HCT116 (cell line): ENCODE data around the gene CLDN1. TPM values are rescaled to one million over a fixed set of nuclear protein-coding genes. Genes with fewer than 3 reads are reported as not detected.

Source experiments
- ATAC-seq: fragments of 200-7000 bp; cut with Tn5 transposase; 2 replicates; pipeline ENCODE4 v1.9.1; 2020; ENCODE audit warnings: mild to moderate bottlenecking, moderate library complexity
- BruUV-seq: library from RNA; stranded (reverse); fragments of 400-500 nt; replicated peaks from 2 replicates; lab custom pipeline; 2021; lab: Mats Ljungman, UMichigan
- CTCF ChIA-PET: fragments of 300-600 bp; sonication (Branson Sonifier 250); formaldehyde crosslinking; loops from one replicate; lab custom pipeline; 2021; ENCODE audit warnings: antibody characterized with exemption; lab: Charles Lee
- POLR2A ChIA-PET: fragments of 300-600, 350-600 bp; sonication (Branson Sonifier 250); formaldehyde crosslinking; loops from one replicate; lab custom pipeline; 2021; ENCODE audit warnings: antibody characterized with exemption; lab: Charles Lee
- RAD21 ChIA-PET, 2 experiments: fragments of 300-600 bp; sonication (Branson Sonifier 250); formaldehyde crosslinking; loops; one replicate each; lab custom pipeline; 2023; ENCODE audit warnings: low total read pairs in 2 of 2; ENCODE audit not compliant: uncharacterized antibody in 2 of 2, unreplicated experiment in 2 of 2, low non-redundant PET in 1 of 2; lab: Charles Lee
- DNase-seq: peaks from one replicate; pipeline ENCODE4 v3.0.0-alpha.2; 2010; ENCODE audit warnings: low read depth, low spot score
- H2AFZ ChIP-seq: fragments of 200-600 bp; shearing (Covaris generic), sonication (generic); 2 replicates; pipeline ENCODE4 v1.6.1; 2017; ENCODE audit warnings: low read depth, mixed run types, mixed read lengths, antibody characterized with exemption, low read length; ENCODE audit not compliant: poor library complexity, severe bottlenecking
- H3K27ac ChIP-seq: 2 replicates; pipeline ENCODE4 v1.5.1; 2012; ENCODE audit warnings: low read depth, low read length
- H3K27me3 ChIP-seq: fragments of 200-600 bp; sonication (generic); 2 replicates; pipeline ENCODE4 v1.6.1; 2016; ENCODE audit warnings: mixed run types, low read length, mixed read lengths; ENCODE audit not compliant: insufficient read depth
- H3K36me3 ChIP-seq, 2 experiments: fragments of 200-500 bp in 1 of 2; fragments of 200-600 bp in 1 of 2; sonication (Bioruptor generic) in 1 of 2; sonication (generic) in 1 of 2; 2 replicates each; pipeline versions ENCODE4 v1.5.1 to v1.6.1; 2014 to 2016; ENCODE audit warnings: low read length in 2 of 2, inconsistent platforms in 1 of 2, mixed read lengths in 1 of 2, mixed run types in 1 of 2; ENCODE audit not compliant: insufficient read depth in 2 of 2, control insufficient read depth in 1 of 2
- H3K4me1 ChIP-seq, 2 experiments: fragments of 200-600 bp in 1 of 2; sonication (generic) in 1 of 2; 2 replicates each; pipeline versions ENCODE4 v1.5.1 to v1.6.1; 2012 to 2017; ENCODE audit warnings: low read length in 2 of 2, inconsistent platforms in 1 of 2, mild to moderate bottlenecking in 1 of 2, mixed read lengths in 1 of 2, mixed run types in 1 of 2, moderate library complexity in 1 of 2; ENCODE audit not compliant: insufficient read depth in 2 of 2, control insufficient read depth in 1 of 2
- H3K4me2 ChIP-seq: fragments of 200-600 bp; sonication (generic); 2 replicates; pipeline ENCODE4 v1.6.1; 2017; ENCODE audit warnings: mixed run types, low read length, mixed read lengths
- H3K4me3 ChIP-seq, 2 experiments: fragments of 200-600 bp in 1 of 2; sonication (generic) in 1 of 2; replicated peaks in 1 of 2; 2 replicates each; pipeline ENCODE4 v1.5.1; 2011 to 2016; ENCODE audit warnings: low read length in 2 of 2, control low read depth in 1 of 2, low read depth in 1 of 2, mild to moderate bottlenecking in 1 of 2, mixed read lengths in 1 of 2, mixed run types in 1 of 2
- H3K79me2 ChIP-seq: fragments of 200-600 bp; sonication (generic); 2 replicates; pipeline ENCODE4 v1.6.1; 2017; ENCODE audit warnings: mild to moderate bottlenecking, mixed run types, low read length, moderate library complexity, mixed read lengths; ENCODE audit not compliant: insufficient read depth
- H3K9ac ChIP-seq: fragments of 200-600 bp; sonication (generic); 2 replicates; pipeline ENCODE4 v1.6.1; 2016; ENCODE audit warnings: low read length, mixed read lengths
- H3K9me2 ChIP-seq: fragments of 200-600 bp; sonication (generic), shearing (Covaris generic); 2 replicates; pipeline ENCODE4 v1.6.1; 2017; ENCODE audit warnings: mixed run types, mild to moderate bottlenecking, moderate library complexity; ENCODE audit not compliant: insufficient read depth
- H3K9me3 ChIP-seq, 2 experiments: fragments of 200-500 bp in 1 of 2; fragments of 200-600 bp in 1 of 2; sonication (Bioruptor generic) in 1 of 2; sonication (generic) in 1 of 2; 2 replicates each; pipeline ENCODE4 v1.6.1; 2014 to 2017; ENCODE audit warnings: low read length in 2 of 2, mixed read lengths in 2 of 2, inconsistent platforms in 1 of 2, low read depth in 1 of 2, mild to moderate bottlenecking in 1 of 2, mixed run types in 1 of 2, moderate library complexity in 1 of 2; ENCODE audit not compliant: control insufficient read depth in 1 of 2, insufficient read depth in 1 of 2
- H4K20me1 ChIP-seq: fragments of 200-600 bp; sonication (generic), shearing (Covaris generic); 2 replicates; pipeline ENCODE4 v1.6.1; 2017; ENCODE audit warnings: mixed run types, mild to moderate bottlenecking, moderate library complexity; ENCODE audit not compliant: insufficient read depth
- EGR1 ChIP-seq: IDR thresholded peaks from 2 replicates; pipeline ENCODE4 v1.6.1; 2012; ENCODE audit warnings: low read depth
- ELF1 ChIP-seq: IDR thresholded peaks from 2 replicates; pipeline ENCODE4 v1.6.1; 2012; ENCODE audit warnings: low read depth, borderline replicate concordance
- EZH2phosphoT487 ChIP-seq: fragments of 200-600 bp; IDR thresholded peaks from 2 replicates; pipeline ENCODE4 v1.6.1; 2018; ENCODE audit warnings: antibody characterized with exemption, borderline replicate concordance
- JUND ChIP-seq: IDR thresholded peaks from 2 replicates; pipeline ENCODE4 v1.6.1; 2012
- POLR2A ChIP-seq: IDR thresholded peaks from 2 replicates; pipeline ENCODE4 v1.7.0; 2011; ENCODE audit warnings: borderline replicate concordance; ENCODE audit not compliant: insufficient read depth, insufficient read length; ENCODE audit errors: extremely low read depth
- YY1 ChIP-seq: IDR thresholded peaks from 2 replicates; pipeline ENCODE4 v1.6.1; 2011; ENCODE audit warnings: low read length, low read depth, moderate library complexity, mild to moderate bottlenecking; ENCODE audit not compliant: insufficient replicate concordance; ENCODE audit errors: extremely low read depth
- ZBTB33 ChIP-seq: IDR thresholded peaks from 2 replicates; pipeline ENCODE4 v1.6.1; 2011; ENCODE audit warnings: mild to moderate bottlenecking, low read length, moderate library complexity; ENCODE audit not compliant: insufficient replicate concordance; ENCODE audit errors: extremely low read depth
- ZNF274 ChIP-seq: fragments of 200-500 bp; sonication (Bioruptor generic); IDR thresholded peaks from 2 replicates; pipeline ENCODE4 v1.6.1; 2014; ENCODE audit warnings: mild to moderate bottlenecking, low read depth, low read length, inconsistent platforms
- intact Hi-C: fragments of 100-400 bp; cut with micrococcal nuclease; formaldehyde crosslinking; loops from 2 replicates; pipeline ENCODE4 v1.10.0; 2022
- total RNA-seq: library from RNA; stranded (reverse); gene quantifications from one replicate; pipeline ENCODE4 v1.2.1, GENCODE V29; 2021; ENCODE audit not compliant: unreplicated experiment

Gene CLDN1
- total RNA-seq, 1 experiment from 2014 or later = 0.20 TPM

GRCh38 chr3:190352861-190353457 is 30.7 kb upstream of the CLDN1 start (continued):
- TF ChIP-seq ZBTB33 (no peak), ZNF274 (no peak), EGR1 (no peak), EZH2phosphoT487 (no peak), JUND (no peak), ELF1 (no peak), YY1 (no peak)

- no peaks in the 10 kb centered on the region for H3K27me3 ChIP-seq
- H3K4me1 ChIP-seq = peaks cover 0 to 9% of the 10 kb centered on the region in 2 experiments; a peak in 2 of 4 replicates
- no peak overlapping the region for H3K4me2 ChIP-seq
- no peak overlapping the region for H3K27ac ChIP-seq
- H3K9ac ChIP-seq = no peak overlapping the region
- TF ChIP-seq POLR2A = no peak
- H3K79me2 ChIP-seq = no peaks in the 10 kb centered on the region
- ATAC-seq (no peak), DNase-seq (no peak)
- H3K4me3 ChIP-seq = no peak overlapping the region
- ChIA-PET RAD21 (no interaction called here), POLR2A (no interaction called here), CTCF (no interaction called here)
- no peaks in the 10 kb centered on the region for H3K9me3 ChIP-seq
- intact Hi-C loops = no loop called here
- BruUV-seq = no TSS peak
- no peak overlapping the region for H2AFZ ChIP-seq
- no peaks in the 10 kb centered on the region for H3K36me3 ChIP-seq
- no peaks in the 10 kb centered on the region for H4K20me1 ChIP-seq
- no peaks in the 10 kb centered on the region for H3K9me2 ChIP-seq
Measured at GRCh38 chr3:190346541-190346940, 24.3 kb upstream of the CLDN1 start.
